Lower lobe of right lung (tissue), 2 donors: Measurements from ENCODE around the gene ATP6V1A. TPM values are rescaled to one million over a fixed set of nuclear protein-coding genes. Genes with fewer than 3 reads are reported as not detected.

ENCODE experiments used
- ATAC-seq, 2 donors: fragments of 200-7000 bp; cut with Tn5 transposase; one replicate each; pipeline ENCODE4 v1.9.1; 2020 to 2022; ENCODE audit warnings: mild to moderate bottlenecking in 2 of 2, moderate library complexity in 2 of 2
- DNase-seq: peaks from one replicate; pipeline ENCODE4 v3.0.0-alpha.2; 2020
- H3K27ac ChIP-seq: fragments of 200-600 bp; one replicate; pipeline ENCODE4 v1.8.0; 2022
- H3K27me3 ChIP-seq: fragments of 200-600 bp; one replicate; pipeline ENCODE4 v1.8.0; 2022; ENCODE audit warnings: low read depth
- H3K36me3 ChIP-seq: fragments of 200-600 bp; one replicate; pipeline ENCODE4 v1.8.0; 2022; ENCODE audit warnings: mild to moderate bottlenecking
- H3K4me1 ChIP-seq: fragments of 200-600 bp; one replicate; pipeline ENCODE4 v1.8.0; 2022
- H3K4me3 ChIP-seq: fragments of 200-600 bp; one replicate; pipeline ENCODE4 v1.8.0; 2022; ENCODE audit warnings: mild to moderate bottlenecking
- H3K9me3 ChIP-seq: fragments of 200-600 bp; one replicate; pipeline ENCODE4 v1.8.0; 2022
- intact Hi-C: fragments of 100-400 bp; cut with DNase I; formaldehyde crosslinking; loops from one replicate; pipeline ENCODE4 v1.11.0; 2022
- total RNA-seq: library from RNA; stranded (reverse); fragmentation: NEBNext Ultra II Directional; extraction: Animal tissue kit (Norgen Biotek cat#: 25700); gene quantifications from one replicate; pipeline ENCODE4 v1.2.1, GENCODE V29; 2021
- TF ChIP-seq, protein P1 (sequence below): fragments of 200-600 bp; IDR thresholded peaks from one replicate; pipeline ENCODE4 v1.8.0; 2022; ENCODE audit warnings: antibody characterized with exemption, mild to moderate bottlenecking
- donor health status: DM: no; HTN: yes; CAD: no; lungs with severe emphysema.

The ATP6V1A gene
- total RNA-seq, 1 donor from 2014 or later: 104 TPM

DNA sequence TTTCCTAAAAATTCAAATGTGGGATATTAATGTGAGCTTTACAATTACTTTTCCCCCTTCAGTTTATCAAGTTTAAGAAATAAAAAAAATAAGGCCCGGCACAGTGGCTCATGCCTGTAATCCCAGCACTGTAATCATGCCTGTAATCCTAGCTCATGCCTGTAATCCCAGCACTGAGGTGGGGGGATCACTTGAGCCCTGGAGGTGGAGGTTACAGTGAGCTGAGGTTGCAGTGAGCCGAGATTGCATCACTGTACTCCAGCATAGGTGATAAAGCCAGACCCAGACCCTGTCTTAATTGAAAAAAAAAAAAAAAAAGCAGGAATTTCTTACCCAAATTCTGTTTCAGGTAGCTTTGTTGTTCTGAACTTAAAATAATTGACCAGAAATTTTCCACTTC, 17.9 kb downstream of the ATP6V1A start:
- intact Hi-C loops: no loop called here
- no peaks in the 10 kb centered on the region for H3K27me3 ChIP-seq
- H3K9me3 ChIP-seq: no peaks in the 10 kb centered on the region
- no peaks in the 10 kb centered on the region for H3K4me1 ChIP-seq
- DNase-seq (no peak), ATAC-seq (no peak)
- H3K36me3 ChIP-seq: no peaks in the 10 kb centered on the region
- no peak overlapping the region for H3K4me3 ChIP-seq
- H3K27ac ChIP-seq: no peak overlapping the region
- TF ChIP-seq, protein P1, sequence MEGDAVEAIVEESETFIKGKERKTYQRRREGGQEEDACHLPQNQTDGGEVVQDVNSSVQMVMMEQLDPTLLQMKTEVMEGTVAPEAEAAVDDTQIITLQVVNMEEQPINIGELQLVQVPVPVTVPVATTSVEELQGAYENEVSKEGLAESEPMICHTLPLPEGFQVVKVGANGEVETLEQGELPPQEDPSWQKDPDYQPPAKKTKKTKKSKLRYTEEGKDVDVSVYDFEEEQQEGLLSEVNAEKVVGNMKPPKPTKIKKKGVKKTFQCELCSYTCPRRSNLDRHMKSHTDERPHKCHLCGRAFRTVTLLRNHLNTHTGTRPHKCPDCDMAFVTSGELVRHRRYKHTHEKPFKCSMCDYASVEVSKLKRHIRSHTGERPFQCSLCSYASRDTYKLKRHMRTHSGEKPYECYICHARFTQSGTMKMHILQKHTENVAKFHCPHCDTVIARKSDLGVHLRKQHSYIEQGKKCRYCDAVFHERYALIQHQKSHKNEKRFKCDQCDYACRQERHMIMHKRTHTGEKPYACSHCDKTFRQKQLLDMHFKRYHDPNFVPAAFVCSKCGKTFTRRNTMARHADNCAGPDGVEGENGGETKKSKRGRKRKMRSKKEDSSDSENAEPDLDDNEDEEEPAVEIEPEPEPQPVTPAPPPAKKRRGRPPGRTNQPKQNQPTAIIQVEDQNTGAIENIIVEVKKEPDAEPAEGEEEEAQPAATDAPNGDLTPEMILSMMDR: no peak

DNA sequence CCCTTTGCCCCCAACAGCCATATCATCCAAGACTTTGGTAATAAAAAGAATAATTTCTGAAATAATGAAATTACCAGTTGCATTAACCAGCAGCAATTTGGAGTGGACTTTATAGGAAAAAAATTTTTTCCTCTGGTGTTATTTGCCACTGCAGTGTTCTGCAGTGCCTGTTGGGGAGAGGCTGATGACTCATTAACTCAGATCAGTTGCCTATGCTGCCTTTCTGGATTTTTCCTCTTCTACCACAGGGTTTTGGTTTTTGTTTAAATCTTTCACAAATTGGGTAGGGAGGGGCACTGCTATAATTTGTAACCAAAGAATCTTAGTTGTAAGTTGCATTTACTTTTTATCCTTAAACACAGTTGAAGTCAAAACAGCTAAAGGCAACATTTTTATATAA, 22.7 kb downstream of the ATP6V1A start:
- peak in 1 of 2 donors; percentile 53 for ATAC-seq
- TF ChIP-seq, protein P1: no peak

DNA sequence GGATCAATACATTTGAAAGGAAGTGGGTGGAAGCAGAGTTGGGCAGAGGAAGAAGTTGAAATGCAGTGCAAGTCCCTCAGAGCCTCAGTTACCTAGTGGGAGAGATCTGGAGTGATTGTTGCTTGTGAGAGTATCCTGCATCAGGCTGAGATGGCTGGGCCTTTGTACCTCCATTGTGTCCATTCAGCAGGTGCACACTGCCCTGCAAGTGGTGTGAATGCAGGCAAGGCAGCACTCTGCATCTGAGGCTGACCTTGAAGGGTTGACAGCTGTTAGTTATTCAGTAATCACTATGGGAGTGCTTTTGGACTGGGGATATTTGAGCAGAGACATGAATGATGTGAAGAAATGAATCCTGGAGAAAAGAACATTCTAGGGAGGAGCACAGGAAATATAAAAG, 25.2 kb downstream of the ATP6V1A start:
- no peaks in the 10 kb centered on the region for H3K27me3 ChIP-seq
- H3K9me3 ChIP-seq: no peaks in the 10 kb centered on the region
- TF ChIP-seq, protein P1: no peak
- H3K4me3 ChIP-seq: no peak overlapping the region
- no peak for DNase-seq
- H3K4me1 ChIP-seq: no peaks in the 10 kb centered on the region
- no peak overlapping the region for H3K27ac ChIP-seq
- ATAC-seq: no peak
- no peaks in the 10 kb centered on the region for H3K36me3 ChIP-seq
- intact Hi-C loops: no loop called here

More for the DNA sequence above, 22.7 kb downstream of the ATP6V1A start:
- H3K27ac ChIP-seq: no peak overlapping the region
- no peaks in the 10 kb centered on the region for H3K4me1 ChIP-seq
- no peaks in the 10 kb centered on the region for H3K9me3 ChIP-seq
- H3K4me3 ChIP-seq: no peak overlapping the region
- H3K36me3 ChIP-seq: no peaks in the 10 kb centered on the region
- intact Hi-C loops: no loop called here
- no peaks in the 10 kb centered on the region for H3K27me3 ChIP-seq
- DNase-seq: no peak

DNA sequence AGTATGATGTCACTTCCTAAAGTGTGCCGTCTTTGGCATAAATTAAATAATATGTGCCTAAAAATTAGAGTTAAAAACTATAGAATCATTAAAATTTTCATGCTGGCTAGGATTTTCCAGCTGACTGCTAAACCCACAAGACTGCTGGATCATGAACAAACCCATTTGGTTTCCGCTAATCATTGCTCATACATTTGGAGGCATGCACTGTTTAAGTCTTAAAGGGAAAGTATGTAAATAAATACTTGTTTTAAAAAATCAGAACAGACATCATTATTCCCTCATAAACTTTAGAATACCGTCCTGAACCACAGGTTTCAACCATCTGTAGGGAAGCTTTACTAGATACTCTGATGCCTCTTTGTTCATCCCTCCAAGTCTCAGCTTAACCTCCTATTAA, 26.5 kb downstream of the ATP6V1A start:
- Histone ChIP-seq H3K36me3 (no peaks in the 10 kb centered on the region), H3K4me3 (no peak overlapping the region), H3K27ac (no peak overlapping the region), H3K4me1 (no peaks in the 10 kb centered on the region), H3K9me3 (no peaks in the 10 kb centered on the region), H3K27me3 (no peaks in the 10 kb centered on the region)
- ATAC-seq (no peak), DNase-seq (no peak)
- TF ChIP-seq, protein P1: no peak
- intact Hi-C loops: no loop called here

DNA sequence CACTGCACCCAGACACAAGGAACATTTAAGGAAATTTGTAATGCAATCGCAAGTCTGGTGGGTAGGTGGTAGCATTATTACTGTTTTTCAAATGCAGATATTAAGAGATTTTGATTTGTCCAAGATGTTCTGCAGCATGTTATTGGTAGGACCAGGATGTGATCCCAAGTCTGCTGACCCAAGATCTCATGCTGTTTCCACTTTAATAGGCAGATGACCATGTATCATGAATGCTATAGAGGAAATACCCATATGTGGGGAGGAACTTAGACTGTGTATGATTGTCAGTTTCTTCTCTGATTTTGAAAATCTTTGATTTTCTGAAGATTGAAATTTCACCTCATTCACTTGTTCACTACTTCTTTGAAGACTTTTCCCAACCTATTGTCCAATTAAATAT, 28.7 kb downstream of the ATP6V1A start:
- ATAC-seq (no peak), DNase-seq (no peak)
- no peaks in the 10 kb centered on the region for H3K9me3 ChIP-seq
- H3K27ac ChIP-seq: no peak overlapping the region
- peaks cover 4% of the 10 kb centered on the region for H3K36me3 ChIP-seq
- no peaks in the 10 kb centered on the region for H3K4me1 ChIP-seq
- TF ChIP-seq, protein P1: no peak
- no peak overlapping the region for H3K4me3 ChIP-seq
- no peaks in the 10 kb centered on the region for H3K27me3 ChIP-seq
- intact Hi-C loops: no loop called here

DNA sequence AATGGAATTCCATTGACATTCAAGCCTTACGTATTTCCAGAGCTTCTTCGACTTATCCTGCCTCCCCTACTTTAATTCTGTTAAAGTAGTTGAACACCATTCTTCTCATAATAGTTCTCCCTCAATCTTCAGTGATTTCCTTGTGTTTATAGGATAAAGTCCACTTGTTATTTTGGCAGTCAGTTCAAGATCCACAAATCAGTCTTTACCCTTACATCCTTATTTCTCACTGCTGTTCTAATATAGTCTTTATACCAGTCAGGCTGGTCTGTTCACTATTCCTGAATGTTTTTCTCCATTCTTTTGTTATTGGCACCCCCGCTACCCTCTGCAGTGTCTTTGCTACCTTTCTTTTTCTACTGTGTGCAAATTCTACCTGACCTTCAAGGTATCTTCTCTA, 29.7 kb downstream of the ATP6V1A start:
- DNase-seq: no peak
- H3K27me3 ChIP-seq: no peaks in the 10 kb centered on the region
- H3K4me1 ChIP-seq: no peaks in the 10 kb centered on the region
- intact Hi-C loops: no loop called here
- peaks cover 15% of the 10 kb centered on the region for H3K36me3 ChIP-seq
- ATAC-seq: no peak
- no peaks in the 10 kb centered on the region for H3K9me3 ChIP-seq
- TF ChIP-seq, protein P1: no peak
- H3K4me3 ChIP-seq: no peak overlapping the region
- H3K27ac ChIP-seq: no peak overlapping the region
